ENCODE measurements around the gene SMAD1. TPM values are rescaled to one million over a fixed set of nuclear protein-coding genes. Genes with fewer than 3 reads are reported as not detected.

Gene SMAD1
- total RNA-seq, 2 donors from 2014 or later = 25.1 to 28.3 TPM

DNA sequence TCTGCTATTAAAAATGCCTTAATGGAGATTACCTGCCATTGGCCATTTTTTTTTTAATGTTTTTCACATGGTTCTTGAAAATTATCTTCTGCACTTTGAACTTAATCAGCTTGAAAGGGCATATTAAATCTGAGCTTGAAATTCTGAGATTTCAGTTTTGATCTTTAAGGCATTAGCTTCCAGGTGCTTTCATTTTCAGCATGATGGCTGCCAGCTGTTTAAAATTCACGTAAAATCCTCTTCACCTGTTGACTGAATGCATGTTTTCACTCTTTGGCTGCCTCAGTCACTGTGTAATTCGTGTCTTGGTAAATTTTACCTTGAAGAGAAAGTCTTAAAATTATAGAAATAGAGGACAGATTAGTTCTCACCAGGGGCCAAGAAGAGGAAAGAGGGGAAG is 39.6 kb downstream of the SMAD1 start:
- Histone ChIP-seq H3K9ac (ENCODE audit: extremely low read depth, low read length, poor library complexity, severe bottlenecking) (no peak overlapping the region), H3K27me3 (ENCODE audit: control insufficient read depth, insufficient read depth, low read length, poor library complexity, severe bottlenecking) (no peaks in the 10 kb centered on the region), H3K4me3 (ENCODE audit: low read length) (no peak overlapping the region), H3K4me1 (ENCODE audit: control insufficient read depth, insufficient read depth, low read length) (no peaks in the 10 kb centered on the region), H3K27ac (ENCODE audit: low read depth, low read length) (no peak overlapping the region), H3K9me3 (ENCODE audit: control insufficient read depth, low read length) (no peaks in the 10 kb centered on the region), H3K36me3 (ENCODE audit: control insufficient read depth, insufficient read depth, low read length) (peaks cover 6% of the 10 kb centered on the region)
- Mint-ChIP-seq H3K9me3 (no peaks in the 10 kb centered on the region), H3K36me3 (ENCODE audit: low read depth) (peaks cover 16% of the 10 kb centered on the region), H3K27ac (no peak overlapping the region), H3K27me3 (ENCODE audit: insufficient read depth) (no peaks in the 10 kb centered on the region), H3K4me1 (peaks cover 14% of the 10 kb centered on the region), H3K4me3 (no peak overlapping the region)
- TF ChIP-seq, protein P1, sequence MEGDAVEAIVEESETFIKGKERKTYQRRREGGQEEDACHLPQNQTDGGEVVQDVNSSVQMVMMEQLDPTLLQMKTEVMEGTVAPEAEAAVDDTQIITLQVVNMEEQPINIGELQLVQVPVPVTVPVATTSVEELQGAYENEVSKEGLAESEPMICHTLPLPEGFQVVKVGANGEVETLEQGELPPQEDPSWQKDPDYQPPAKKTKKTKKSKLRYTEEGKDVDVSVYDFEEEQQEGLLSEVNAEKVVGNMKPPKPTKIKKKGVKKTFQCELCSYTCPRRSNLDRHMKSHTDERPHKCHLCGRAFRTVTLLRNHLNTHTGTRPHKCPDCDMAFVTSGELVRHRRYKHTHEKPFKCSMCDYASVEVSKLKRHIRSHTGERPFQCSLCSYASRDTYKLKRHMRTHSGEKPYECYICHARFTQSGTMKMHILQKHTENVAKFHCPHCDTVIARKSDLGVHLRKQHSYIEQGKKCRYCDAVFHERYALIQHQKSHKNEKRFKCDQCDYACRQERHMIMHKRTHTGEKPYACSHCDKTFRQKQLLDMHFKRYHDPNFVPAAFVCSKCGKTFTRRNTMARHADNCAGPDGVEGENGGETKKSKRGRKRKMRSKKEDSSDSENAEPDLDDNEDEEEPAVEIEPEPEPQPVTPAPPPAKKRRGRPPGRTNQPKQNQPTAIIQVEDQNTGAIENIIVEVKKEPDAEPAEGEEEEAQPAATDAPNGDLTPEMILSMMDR (conservative IDR thresholded peaks at IDR 0.05) = no peak
- no peak for DNase-seq
- WGBS, 2 experiments (ENCODE audit: insufficient coverage in 1 of 2, insufficient read length in 1 of 2) = 80 to 91% methylated on average over 1 to 2 of the region's 2 CpGs

DNA sequence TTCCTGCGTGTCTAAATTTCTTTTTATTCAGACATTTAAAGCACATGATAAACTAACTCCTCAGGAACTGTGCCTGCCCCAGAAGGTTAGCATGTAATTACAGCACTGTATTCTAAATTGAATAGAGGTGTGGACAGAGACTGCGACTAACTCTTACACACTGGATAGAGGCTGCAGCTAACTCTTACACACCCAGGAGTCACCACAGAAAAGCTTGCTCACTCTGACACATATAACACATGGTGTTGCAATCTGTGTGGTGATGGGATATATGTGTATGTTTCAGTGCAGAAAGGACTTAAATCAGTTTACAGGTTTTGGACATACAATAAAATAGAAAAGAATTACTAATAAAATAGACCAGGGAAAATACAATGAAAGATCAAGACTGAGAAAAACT is 41.5 kb downstream of the SMAD1 start:
- Histone ChIP-seq H3K9ac (ENCODE audit: extremely low read depth, low read length, poor library complexity, severe bottlenecking) (no peak overlapping the region), H3K27ac (ENCODE audit: low read depth, low read length) (no peak overlapping the region), H3K27me3 (ENCODE audit: control insufficient read depth, insufficient read depth, low read length, poor library complexity, severe bottlenecking) (no peaks in the 10 kb centered on the region), H3K4me1 (ENCODE audit: control insufficient read depth, insufficient read depth, low read length) (no peaks in the 10 kb centered on the region), H3K36me3 (ENCODE audit: control insufficient read depth, insufficient read depth, low read length) (peaks cover 3% of the 10 kb centered on the region), H3K9me3 (ENCODE audit: control insufficient read depth, low read length) (no peaks in the 10 kb centered on the region), H3K4me3 (ENCODE audit: low read length) (no peak overlapping the region)
- no peak overlapping the region for H3K27ac Mint-ChIP-seq
- H3K4me1 Mint-ChIP-seq = peaks cover 14% of the 10 kb centered on the region
- H3K36me3 Mint-ChIP-seq (ENCODE audit: low read depth) = peaks cover 11% of the 10 kb centered on the region
- TF ChIP-seq, protein P1 (conservative IDR thresholded peaks at IDR 0.05) = no peak
- 100% methylated on average over 2 of the region's 2 CpGs; no CpG with 5 or more reads in 1 of the 2 experiments for WGBS, 2 experiments (ENCODE audit: insufficient coverage in 1 of 2, insufficient read length in 1 of 2)
- H3K4me3 Mint-ChIP-seq = no peak overlapping the region
- no peaks in the 10 kb centered on the region for H3K27me3 Mint-ChIP-seq (ENCODE audit: insufficient read depth)
- no peaks in the 10 kb centered on the region for H3K9me3 Mint-ChIP-seq
- no peak for DNase-seq

DNA sequence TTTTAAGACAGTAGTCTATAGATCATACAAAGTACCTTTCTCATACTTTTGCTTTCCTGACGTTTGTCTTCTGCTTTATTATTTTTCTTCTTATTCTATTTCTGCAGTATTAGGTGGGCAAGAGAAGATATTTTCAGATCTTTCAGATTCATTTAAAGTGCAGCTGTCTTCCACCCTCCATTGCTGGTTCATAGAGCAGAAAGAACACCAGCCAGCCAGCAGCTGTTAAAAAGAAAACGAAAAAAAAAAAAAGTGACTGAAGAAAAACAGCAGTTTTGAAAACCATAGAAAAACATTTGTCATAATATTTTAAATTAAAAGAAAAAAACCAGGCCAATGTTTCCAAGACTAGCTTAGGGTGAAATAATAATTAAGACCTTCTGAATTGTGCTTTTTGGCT is 42.9 kb downstream of the SMAD1 start:
- Mint-ChIP-seq H3K27me3 (ENCODE audit: insufficient read depth) (no peaks in the 10 kb centered on the region), H3K36me3 (ENCODE audit: low read depth) (peaks cover 11% of the 10 kb centered on the region), H3K4me3 (no peak overlapping the region), H3K4me1 (peaks cover 14% of the 10 kb centered on the region), H3K27ac (no peak overlapping the region), H3K9me3 (no peaks in the 10 kb centered on the region)
- no peak overlapping the region for H3K4me3 ChIP-seq (ENCODE audit: low read length)
- no peak overlapping the region for H3K9ac ChIP-seq (ENCODE audit: extremely low read depth, low read length, poor library complexity, severe bottlenecking)
- no peak overlapping the region for H3K27ac ChIP-seq (ENCODE audit: low read depth, low read length)
- TF ChIP-seq, protein P1 (conservative IDR thresholded peaks at IDR 0.05) = no peak
- no peak for DNase-seq
- H3K9me3 ChIP-seq (ENCODE audit: control insufficient read depth, low read length) = no peaks in the 10 kb centered on the region
- no peaks in the 10 kb centered on the region for H3K27me3 ChIP-seq (ENCODE audit: control insufficient read depth, insufficient read depth, low read length, poor library complexity, severe bottlenecking)
- H3K4me1 ChIP-seq (ENCODE audit: control insufficient read depth, insufficient read depth, low read length) = no peaks in the 10 kb centered on the region
- 57% methylated on average over 1 of the region's 2 CpGs; no CpG with 5 or more reads in 1 of the 2 experiments for WGBS, 2 experiments (ENCODE audit: insufficient coverage in 1 of 2, insufficient read length in 1 of 2)
- H3K36me3 ChIP-seq (ENCODE audit: control insufficient read depth, insufficient read depth, low read length) = peaks cover 3% of the 10 kb centered on the region
